GM23338 (cell line): ENCODE results near the gene PIKFYVE. TPM values are rescaled to one million over a fixed set of nuclear protein-coding genes. Genes with fewer than 3 reads are reported as not detected.
A peak's percentile ranks its signal among the peaks of the same experiment; 100 is the strongest.

ENCODE experiments used
- ATAC-seq: fragments of 200-7000 bp; cut with Tn5 transposase; 3 replicates; pipeline ENCODE4 v1.9.1; 2020
- DNase-seq: peaks from one replicate; pipeline ENCODE4 v3.0.0-alpha.2; 2015; ENCODE audit warnings: low spot score
- H2AFZ ChIP-seq: fragments of 200-600 bp; sonication (generic); 2 replicates; pipeline ENCODE4 v1.8.0; 2016; ENCODE audit warnings: antibody characterized with exemption, mild to moderate bottlenecking, moderate library complexity
- H3F3A ChIP-seq: fragments of 200-600 bp; sonication (generic); replicated peaks from 2 replicates; pipeline ENCODE4 v1.8.0; 2017; ENCODE audit warnings: antibody characterized with exemption, mixed run types, low read depth
- H3K27ac ChIP-seq: fragments of 200-600 bp; sonication (generic); 2 replicates; pipeline ENCODE4 v1.6.1; 2016; ENCODE audit warnings: low read depth
- H3K27me3 ChIP-seq: fragments of 200-600 bp; sonication (generic); 2 replicates; pipeline ENCODE4 v1.8.0; 2016; ENCODE audit warnings: mild to moderate bottlenecking, mixed run types, moderate library complexity; ENCODE audit not compliant: insufficient read depth
- H3K36me3 ChIP-seq: fragments of 200-600 bp; sonication (generic); 2 replicates; pipeline ENCODE4 v1.8.0; 2016; ENCODE audit warnings: mild to moderate bottlenecking; ENCODE audit not compliant: insufficient read depth
- H3K4me1 ChIP-seq: fragments of 200-600 bp; sonication (generic); 2 replicates; pipeline ENCODE4 v1.8.0; 2016; ENCODE audit warnings: mild to moderate bottlenecking, moderate library complexity; ENCODE audit not compliant: insufficient read depth
- H3K4me2 ChIP-seq: fragments of 200-600 bp; sonication (generic); 2 replicates; pipeline ENCODE4 v1.7.1; 2017; ENCODE audit warnings: mixed run types
- H3K4me3 ChIP-seq: fragments of 200-600 bp; sonication (generic); 2 replicates; pipeline ENCODE4 v1.6.1; 2016; ENCODE audit warnings: mixed run types
- H3K79me2 ChIP-seq: fragments of 200-600 bp; sonication (generic); replicated peaks from 2 replicates; pipeline ENCODE4 v1.8.0; 2017; ENCODE audit warnings: mild to moderate bottlenecking; ENCODE audit not compliant: insufficient read depth
- H3K9me2 ChIP-seq: fragments of 200-600 bp; sonication (generic); 2 replicates; pipeline ENCODE4 v1.8.0; 2017; ENCODE audit not compliant: insufficient read depth
- H4K20me1 ChIP-seq: fragments of 200-600 bp; sonication (generic); replicated peaks from 2 replicates; pipeline ENCODE4 v1.8.0; 2017; ENCODE audit warnings: mild to moderate bottlenecking; ENCODE audit not compliant: insufficient read depth
- H3K27ac Mint-ChIP-seq: 2 replicates; pipeline ENCODE4 v1.8.0; 2020; ENCODE audit warnings: inconsistent platforms, mild to moderate bottlenecking, moderate library complexity, mixed read lengths
- H3K27me3 Mint-ChIP-seq: 3 replicates; pipeline ENCODE4 v1.8.0; 2022; ENCODE audit warnings: low read depth, mild to moderate bottlenecking, moderate library complexity, mixed read lengths, inconsistent platforms; ENCODE audit not compliant: insufficient read depth, poor library complexity
- H3K36me3 Mint-ChIP-seq: 3 replicates; pipeline ENCODE4 v1.8.0; 2021; ENCODE audit warnings: low read depth, mild to moderate bottlenecking, inconsistent platforms, moderate library complexity, mixed read lengths
- H3K4me1 Mint-ChIP-seq: 3 replicates; pipeline ENCODE4 v1.8.0; 2020; ENCODE audit warnings: mild to moderate bottlenecking, inconsistent platforms, mixed read lengths
- H3K4me3 Mint-ChIP-seq: 3 replicates; pipeline ENCODE4 v1.8.0; 2021; ENCODE audit warnings: moderate library complexity, mild to moderate bottlenecking, inconsistent platforms, mixed read lengths
- H3K9me3 Mint-ChIP-seq: 3 replicates; pipeline ENCODE4 v1.8.0; 2020; ENCODE audit warnings: moderate library complexity, mild to moderate bottlenecking, inconsistent platforms, mixed read lengths
- CREB1 ChIP-seq: fragments of 250-450 bp; sonication (Bioruptor Pico); IDR thresholded peaks from 2 replicates; pipeline ENCODE4 v1.5.0; 2020; ENCODE audit warnings: low read depth, mild to moderate bottlenecking, moderate library complexity
- JUNB ChIP-seq: IDR thresholded peaks from one replicate; pipeline ENCODE4 v1.6.1; 2016; ENCODE audit warnings: antibody characterized with exemption; ENCODE audit not compliant: unreplicated experiment
- POLR2AphosphoS5 ChIP-seq: IDR thresholded peaks from 2 replicates; pipeline ENCODE4 v1.6.1; 2016; ENCODE audit warnings: antibody characterized with exemption, low read depth
- ZNF114 ChIP-seq: fragments of 250-450 bp; sonication (Bioruptor Pico); IDR thresholded peaks from 2 replicates; pipeline ENCODE4 v1.5.0; 2020; ENCODE audit warnings: mild to moderate bottlenecking, moderate library complexity
- ZNF462 ChIP-seq: fragments of 250-450 bp; sonication (Bioruptor Pico); IDR thresholded peaks from 2 replicates; pipeline ENCODE4 v1.5.0; 2020; ENCODE audit warnings: mild to moderate bottlenecking, moderate library complexity
- polyA plus RNA-seq: library from polyadenylated mRNA; unstranded; fragments of >200 nt; fragmentation: Nextera tagmentation; extraction: Ambion mirVana; gene quantifications from 2 replicates; pipeline ENCODE4 v1.2.1, GENCODE V29; 2016
- total RNA-seq: library from RNA; depleted of rRNA; stranded (reverse); fragments of >200 nt; shearing (Covaris generic); gene quantifications from 2 replicates; pipeline ENCODE4 v1.2.3, GENCODE V29; 2014
- TF ChIP-seq, protein P1 (sequence below): IDR thresholded peaks from one replicate; pipeline ENCODE4 v1.6.1; 2018; ENCODE audit warnings: antibody characterized with exemption; ENCODE audit not compliant: unreplicated experiment
- TF ChIP-seq, protein P2 (sequence below): IDR thresholded peaks from 2 replicates; pipeline ENCODE4 v1.6.1; 2016; ENCODE audit warnings: antibody characterized with exemption
- TF ChIP-seq, protein P3 (sequence below), 2 experiments: fragments of 200-600 bp in 1 of 2; sonication (generic) in 1 of 2; conservative IDR thresholded peaks; 2 replicates each; pipeline versions ENCODE4 v1.5.1 to v1.6.1; 2016 to 2017; ENCODE audit warnings: antibody characterized with exemption in 2 of 2, low read depth in 2 of 2, mild to moderate bottlenecking in 2 of 2, moderate library complexity in 1 of 2

PIKFYVE gene
- total and polyA plus RNA-seq, 2 experiments from 2014 or later: 15.1 to 48.0 TPM

DNA sequence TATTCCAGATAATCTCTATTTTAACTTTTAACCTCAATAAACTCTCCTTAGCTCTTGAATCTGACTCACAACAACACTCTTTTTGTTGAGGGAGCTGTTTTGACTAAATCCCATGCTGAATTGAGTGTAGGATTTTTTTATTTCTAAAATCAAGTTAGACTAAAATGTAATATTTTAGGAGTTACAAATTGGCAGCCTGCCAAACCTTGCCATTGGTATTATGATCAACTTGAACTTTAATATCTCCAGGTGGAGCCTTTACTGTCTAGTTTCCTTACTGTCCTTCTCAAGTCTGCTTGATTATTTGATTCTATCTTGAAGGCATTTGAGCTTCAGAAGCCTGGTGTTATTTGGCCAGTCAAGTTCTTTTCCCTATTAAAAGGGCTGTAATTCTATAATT lies 8.7 kb downstream of the PIKFYVE start:
- no peak overlapping the region for H3K4me3 Mint-ChIP-seq
- Histone ChIP-seq H3K4me2 (no peak overlapping the region), H3K9me2 (no peaks in the 10 kb centered on the region), H3K27ac (peak overlapping the region; percentile 51; the same call in 1 of the 2 replicates), H4K20me1 (peaks cover 21% of the 10 kb centered on the region), H2AFZ (no peak overlapping the region), H3K4me3 (no peak overlapping the region), H3F3A (no peaks in the 10 kb centered on the region), H3K79me2 (peaks cover 52% of the 10 kb centered on the region), H3K27me3 (no peaks in the 10 kb centered on the region), H3K4me1 (no peaks in the 10 kb centered on the region), H3K36me3 (peaks cover 68% of the 10 kb centered on the region)
- no peak for TF ChIP-seq JUNB
- TF ChIP-seq, protein P1, sequence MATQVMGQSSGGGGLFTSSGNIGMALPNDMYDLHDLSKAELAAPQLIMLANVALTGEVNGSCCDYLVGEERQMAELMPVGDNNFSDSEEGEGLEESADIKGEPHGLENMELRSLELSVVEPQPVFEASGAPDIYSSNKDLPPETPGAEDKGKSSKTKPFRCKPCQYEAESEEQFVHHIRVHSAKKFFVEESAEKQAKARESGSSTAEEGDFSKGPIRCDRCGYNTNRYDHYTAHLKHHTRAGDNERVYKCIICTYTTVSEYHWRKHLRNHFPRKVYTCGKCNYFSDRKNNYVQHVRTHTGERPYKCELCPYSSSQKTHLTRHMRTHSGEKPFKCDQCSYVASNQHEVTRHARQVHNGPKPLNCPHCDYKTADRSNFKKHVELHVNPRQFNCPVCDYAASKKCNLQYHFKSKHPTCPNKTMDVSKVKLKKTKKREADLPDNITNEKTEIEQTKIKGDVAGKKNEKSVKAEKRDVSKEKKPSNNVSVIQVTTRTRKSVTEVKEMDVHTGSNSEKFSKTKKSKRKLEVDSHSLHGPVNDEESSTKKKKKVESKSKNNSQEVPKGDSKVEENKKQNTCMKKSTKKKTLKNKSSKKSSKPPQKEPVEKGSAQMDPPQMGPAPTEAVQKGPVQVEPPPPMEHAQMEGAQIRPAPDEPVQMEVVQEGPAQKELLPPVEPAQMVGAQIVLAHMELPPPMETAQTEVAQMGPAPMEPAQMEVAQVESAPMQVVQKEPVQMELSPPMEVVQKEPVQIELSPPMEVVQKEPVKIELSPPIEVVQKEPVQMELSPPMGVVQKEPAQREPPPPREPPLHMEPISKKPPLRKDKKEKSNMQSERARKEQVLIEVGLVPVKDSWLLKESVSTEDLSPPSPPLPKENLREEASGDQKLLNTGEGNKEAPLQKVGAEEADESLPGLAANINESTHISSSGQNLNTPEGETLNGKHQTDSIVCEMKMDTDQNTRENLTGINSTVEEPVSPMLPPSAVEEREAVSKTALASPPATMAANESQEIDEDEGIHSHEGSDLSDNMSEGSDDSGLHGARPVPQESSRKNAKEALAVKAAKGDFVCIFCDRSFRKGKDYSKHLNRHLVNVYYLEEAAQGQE: no peak
- TF ChIP-seq, protein P2, sequence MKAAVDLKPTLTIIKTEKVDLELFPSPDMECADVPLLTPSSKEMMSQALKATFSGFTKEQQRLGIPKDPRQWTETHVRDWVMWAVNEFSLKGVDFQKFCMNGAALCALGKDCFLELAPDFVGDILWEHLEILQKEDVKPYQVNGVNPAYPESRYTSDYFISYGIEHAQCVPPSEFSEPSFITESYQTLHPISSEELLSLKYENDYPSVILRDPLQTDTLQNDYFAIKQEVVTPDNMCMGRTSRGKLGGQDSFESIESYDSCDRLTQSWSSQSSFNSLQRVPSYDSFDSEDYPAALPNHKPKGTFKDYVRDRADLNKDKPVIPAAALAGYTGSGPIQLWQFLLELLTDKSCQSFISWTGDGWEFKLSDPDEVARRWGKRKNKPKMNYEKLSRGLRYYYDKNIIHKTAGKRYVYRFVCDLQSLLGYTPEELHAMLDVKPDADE: no peak
- no peak for TF ChIP-seq CREB1 (CRISPR knock-in tag)
- TF ChIP-seq POLR2AphosphoS5: no peak
- TF ChIP-seq, protein P3, sequence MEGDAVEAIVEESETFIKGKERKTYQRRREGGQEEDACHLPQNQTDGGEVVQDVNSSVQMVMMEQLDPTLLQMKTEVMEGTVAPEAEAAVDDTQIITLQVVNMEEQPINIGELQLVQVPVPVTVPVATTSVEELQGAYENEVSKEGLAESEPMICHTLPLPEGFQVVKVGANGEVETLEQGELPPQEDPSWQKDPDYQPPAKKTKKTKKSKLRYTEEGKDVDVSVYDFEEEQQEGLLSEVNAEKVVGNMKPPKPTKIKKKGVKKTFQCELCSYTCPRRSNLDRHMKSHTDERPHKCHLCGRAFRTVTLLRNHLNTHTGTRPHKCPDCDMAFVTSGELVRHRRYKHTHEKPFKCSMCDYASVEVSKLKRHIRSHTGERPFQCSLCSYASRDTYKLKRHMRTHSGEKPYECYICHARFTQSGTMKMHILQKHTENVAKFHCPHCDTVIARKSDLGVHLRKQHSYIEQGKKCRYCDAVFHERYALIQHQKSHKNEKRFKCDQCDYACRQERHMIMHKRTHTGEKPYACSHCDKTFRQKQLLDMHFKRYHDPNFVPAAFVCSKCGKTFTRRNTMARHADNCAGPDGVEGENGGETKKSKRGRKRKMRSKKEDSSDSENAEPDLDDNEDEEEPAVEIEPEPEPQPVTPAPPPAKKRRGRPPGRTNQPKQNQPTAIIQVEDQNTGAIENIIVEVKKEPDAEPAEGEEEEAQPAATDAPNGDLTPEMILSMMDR (conservative IDR thresholded peaks at IDR 0.05; ENCODE audit: low read depth in 2 of 2): no peak
- no peak for TF ChIP-seq ZNF114 (CRISPR knock-in tag)
- no peak for TF ChIP-seq ZNF462 (CRISPR knock-in tag)
- no peak overlapping the region for H3K27ac Mint-ChIP-seq
- H3K27me3 Mint-ChIP-seq: no peaks in the 10 kb centered on the region
- ATAC-seq (no peak), DNase-seq (no peak)
- peaks cover 66% of the 10 kb centered on the region for H3K36me3 Mint-ChIP-seq
- H3K4me1 Mint-ChIP-seq: no peaks in the 10 kb centered on the region
- H3K9me3 Mint-ChIP-seq: no peaks in the 10 kb centered on the region
